Activated CD4-positive, alpha-beta T cell treated with anti-CD3 and anti-CD28 coated beads, Interleukin-2, amount 50 U/mL, for 1 hour (primary cell): ENCODE measurements around the gene PPP4R3C.
"Not testable (repeated sequence)": the region's sequence is repeated elsewhere in the genome, so short reads cannot be mapped to it uniquely, and the experiment has no call there.

Experiments
- DNase-seq: peaks from one replicate; pipeline ENCODE4 v3.0.0-alpha.2; 2020

Gene PPP4R3C

GRCh38 chrX:27463187-27463586 lies at the start of gene PPP4R3C:
Gene PPP4R3C (minus strand): TSS chrX:27463341. CDS start chrX:27463296, 45 bp downstream.
- no peak for DNase-seq

GRCh38 chrX:27491397-27491796 lies 28.3 kb upstream of the PPP4R3C start:
- no peak for DNase-seq

GRCh38 chrX:27466051-27466450 lies 2.9 kb upstream of the PPP4R3C start:
- DNase-seq: no peak

- DNase-seq: no peak
These were observed 1.9 kb upstream of the PPP4R3C start for GRCh38 chrX:27465036-27465435.

- DNase-seq: not testable (repeated sequence)
These were observed 4.0 kb downstream of the PPP4R3C start for GRCh38 chrX:27459129-27459528.

GRCh38 chrX:27458544-27458943 lies 4.6 kb downstream of the PPP4R3C start:
- DNase-seq: not testable (repeated sequence)

- no peak for DNase-seq
These were observed 11.8 kb downstream of the PPP4R3C start for GRCh38 chrX:27451324-27451723.

- no peak for DNase-seq
These were observed 16.7 kb downstream of the PPP4R3C start for GRCh38 chrX:27446423-27446822.

GRCh38 chrX:27445438-27445837 lies 17.7 kb downstream of the PPP4R3C start:
- DNase-seq: no peak

- DNase-seq: no peak
These were observed 18.8 kb downstream of the PPP4R3C start for GRCh38 chrX:27444093-27444908.

- DNase-seq: not testable (repeated sequence)
These were observed 20.7 kb downstream of the PPP4R3C start for GRCh38 chrX:27442392-27442791.

- DNase-seq: no peak
These were observed 23.4 kb downstream of the PPP4R3C start for GRCh38 chrX:27439771-27440170.

GRCh38 chrX:27438937-27439336 lies 24.2 kb downstream of the PPP4R3C start:
- no peak for DNase-seq

GRCh38 chrX:27435031-27435430 lies 28.1 kb downstream of the PPP4R3C start:
- no peak for DNase-seq
